HG02588 (cell line): Measurements from ENCODE around the gene GHRHR.

Experiments used
- ATAC-seq: cut with Tn5 transposase; IDR thresholded peaks from one replicate; pipeline ENCODE4 v1.9.1; 2021; ENCODE audit warnings: mild to moderate bottlenecking, moderate library complexity; ENCODE audit not compliant: unreplicated experiment

Gene GHRHR

GRCh38 chr7:30927559-30927958, 36.2 kb upstream of the GHRHR start:
- no peak for ATAC-seq

- no peak for ATAC-seq
Measured at GRCh38 chr7:30928254-30928872, 35.4 kb upstream of the GHRHR start.

GRCh38 chr7:30929686-30930085, 34.1 kb upstream of the GHRHR start:
- no peak for ATAC-seq

- ATAC-seq, result no peak
Measured at GRCh38 chr7:30930621-30931020, 33.1 kb upstream of the GHRHR start.

- ATAC-seq, result no peak
Measured at GRCh38 chr7:30931161-30931928, 32.4 kb upstream of the GHRHR start.

GRCh38 chr7:30931929-30932540, 31.7 kb upstream of the GHRHR start:
- no peak for ATAC-seq

- ATAC-seq, result no peak
Measured at GRCh38 chr7:30932562-30932961, 31.2 kb upstream of the GHRHR start.

GRCh38 chr7:30933124-30933974, 30.4 kb upstream of the GHRHR start:
- ATAC-seq, result no peak

GRCh38 chr7:30934225-30934624, 29.5 kb upstream of the GHRHR start:
- ATAC-seq, result no peak

- no peak for ATAC-seq
Measured at GRCh38 chr7:30934732-30935568, 28.8 kb upstream of the GHRHR start.

- no peak for ATAC-seq
Measured at GRCh38 chr7:30935569-30935877, 28.2 kb upstream of the GHRHR start.

- no peak for ATAC-seq
Measured at GRCh38 chr7:30936650-30937245, 27.0 kb upstream of the GHRHR start.

GRCh38 chr7:30937416-30937815, 26.3 kb upstream of the GHRHR start:
- no peak for ATAC-seq

GRCh38 chr7:30938435-30939316, 25.1 kb upstream of the GHRHR start:
- ATAC-seq, result peak; percentile 79

GRCh38 chr7:30941582-30942323, 22.0 kb upstream of the GHRHR start:
- ATAC-seq, result no peak

- ATAC-seq, result no peak
Measured at GRCh38 chr7:30950197-30950596, 13.6 kb upstream of the GHRHR start.

GRCh38 chr7:30954914-30955313, 8.8 kb upstream of the GHRHR start:
- ATAC-seq, result no peak

- no peak for ATAC-seq
Measured at GRCh38 chr7:30956704-30957103, 7.0 kb upstream of the GHRHR start.

- no peak for ATAC-seq
Measured at GRCh38 chr7:30965372-30965771, 1.6 kb downstream of the GHRHR start.
